Heart left ventricle (tissue), 16 donors: Measurements from ENCODE around the gene DEPP1. TPM values are rescaled to one million over a fixed set of nuclear protein-coding genes. Genes with fewer than 3 reads are reported as not detected.
A peak's percentile ranks its signal among the peaks of the same experiment; 100 is the strongest.

Source experiments
- ATAC-seq, 4 donors: fragments of 200-7000 bp; cut with Tn5 transposase; one replicate each; pipeline ENCODE4 v1.9.1; 2020 to 2022; ENCODE audit warnings: moderate library complexity in 4 of 4, mild to moderate bottlenecking in 3 of 4, moderate number of reproducible peaks in 1 of 4
- DNase-seq, 5 donors: peaks; one replicate each; pipeline ENCODE4 v3.0.0-alpha.2; 2020
- H3K27ac ChIP-seq, 12 donors: fragments of 200-600 bp; sonication (generic) in 4 of 12; one replicate each; pipeline versions ENCODE4 v1.5.0 to v1.8.0; 2016 to 2022; ENCODE audit warnings: mild to moderate bottlenecking in 2 of 12
- H3K27me3 ChIP-seq, 9 donors: fragments of 200-600 bp; sonication (generic) in 2 of 9; one replicate each; pipeline versions ENCODE4 v1.5.1 to v1.8.0; 2016 to 2022; ENCODE audit warnings: mild to moderate bottlenecking in 3 of 9
- H3K36me3 ChIP-seq, 9 donors: fragments of 200-600 bp; sonication (generic) in 2 of 9; one replicate each; pipeline versions ENCODE4 v1.5.0 to v1.8.0; 2018 to 2022; ENCODE audit warnings: mild to moderate bottlenecking in 2 of 9
- H3K4me1 ChIP-seq, 12 donors: fragments of 200-600 bp; sonication (generic) in 4 of 12; one replicate each; pipeline versions ENCODE4 v1.5.0 to v1.8.0; 2016 to 2022; ENCODE audit warnings: mild to moderate bottlenecking in 3 of 12
- H3K4me3 ChIP-seq, 12 donors: fragments of 200-600 bp; sonication (generic) in 4 of 12; one replicate each; pipeline versions ENCODE4 v1.5.0 to v1.8.0; 2017 to 2022; ENCODE audit warnings: mild to moderate bottlenecking in 9 of 12, moderate library complexity in 4 of 12
- H3K9me3 ChIP-seq, 12 donors: fragments of 200-600 bp; sonication (generic) in 4 of 12; one replicate each; pipeline versions ENCODE4 v1.5.0 to v1.8.0; 2016 to 2022; ENCODE audit warnings: mild to moderate bottlenecking in 1 of 12
- CTCF ChIP-seq, 12 donors: fragments of 200-600 bp; sonication (generic) in 4 of 12; IDR thresholded peaks; one replicate each; pipeline versions ENCODE4 v1.5.0 to v1.8.0; 2018 to 2022; ENCODE audit warnings: antibody characterized with exemption in 12 of 12, mild to moderate bottlenecking in 5 of 12
- POLR2A ChIP-seq, 2 donors: fragments of 450-650 bp; IDR thresholded peaks; one replicate each; pipeline ENCODE4 v1.6.1; 2017; ENCODE audit warnings: antibody characterized with exemption in 2 of 2, mild to moderate bottlenecking in 2 of 2, moderate library complexity in 2 of 2
- WGBS, 4 donors: extraction: QIAGEN DNeasy Blood & Tissue Kit in 2 of 4; methylation state at CpG; one replicate each; pipeline versions ENCODE4 v1.1.5 to v1.1.7; 2013 to 2018; 5-methylcytosine and 5-hydroxymethylcytosine counted together
- intact Hi-C, 10 donors: fragments of 100-400 bp; cut with DNase I; formaldehyde crosslinking; loops; one replicate each; pipeline versions ENCODE4 v1.11.1 to v1.14.2; 2022
- polyA plus RNA-seq, 2 donors: library from polyadenylated mRNA; stranded (reverse); fragments of 200-250 nt; gene quantifications; one replicate each; pipeline ENCODE4 v1.2.3, GENCODE V29; 2013
- total RNA-seq, 9 donors: library from RNA; depleted of rRNA in 2 of 9; stranded (reverse); fragments of >200 nt in 2 of 9; fragmentation: NEBNext Ultra II Directional in 3 of 9; extraction: Animal tissue kit (Norgen Biotek cat#: 25700) in 3 of 9; gene quantifications; one replicate each; pipeline versions ENCODE4 v1.1.0 to v1.2.4, GENCODE V29; 2016 to 2023
- donor health status: ischemic (EF 13 %, LVEDD 7.1; RV severe dilation, severe dysfunction).
- donor health status: healthy with polysubstance abuse.
- donor health status: DM: no; HTN: yes; CAD: no.
- donor health status: DM: no; HTN: no; CAD: no.
- donor health status: ischemic (EF 25% LVEDD 6.9; RV normal size, moderate dysfunction).
- donor health status: ischemic (EF 25% LVEDD 5.7; RV mildly dilated, moderate dysfunction).
- donor health status: healthy.
- donor health status: DM: yes; HTN: yes; CAD: no.
- donor health status: ischemic (EF 35%, LVEDD 5.7; RV mildly dilated, moderate dysfunction).
- donor health status: nonischemic (EF 11% LVEDD 7.7; RV severe dilation, severe dysfunction).
- donor health status: DM: yes; HTN: yes; CAD: no.
- donor health status: PGD.
- donor health status: ischemic (EF 29% LVEDD 5.4; RV normal size, mild dysfunction).
- donor health status: nonischemic (EF 23%, LVEDD 6.1; RV moderate dilation, normal function).

Gene DEPP1
- total and polyA plus RNA-seq, 11 donors = 11.0 to 76.5 (median 22.7) TPM

- intact Hi-C loops = loop anchor here in 7 of 10 donors (2.0 to 10.0 kb wide), 6 partner anchors 15 to 1299 kb away; partner anchors contain the start of gene RASSF4 (in 1 of the 7)
- no peaks in the 10 kb centered on the region for H3K9me3 ChIP-seq
- H3K27ac ChIP-seq = peak overlapping the region in 11 of 12 donors; percentile 78 to 97 (median 91)
- H3K36me3 ChIP-seq = peaks cover 0 to 67% (median 44%) of the 10 kb centered on the region in 9 donors
- no peaks in the 10 kb centered on the region for H3K27me3 ChIP-seq
- DNase-seq (peak in 1 of 5 donors; percentile 35), ATAC-seq (no peak)
- H3K4me1 ChIP-seq = peaks cover 6 to 92% (median 61%) of the 10 kb centered on the region in 12 donors
- TF ChIP-seq CTCF (IDR thresholded peaks at IDR 0.05) (no peak), POLR2A (IDR thresholded peaks at IDR 0.05) (no peak)
- WGBS, 4 donors = 58 to 75% (median 64%) methylated on average over 16 to 18 of the region's 18 CpGs
- peak overlapping the region in 1 of 12 donors; percentile 50 for H3K4me3 ChIP-seq
These were observed 5.1 kb downstream of the DEPP1 start for GRCh38 chr10:44973323-44974081.

- peak overlapping the region in 11 of 12 donors; percentile 14 to 97 (median 82) for H3K27ac ChIP-seq
- no peak for ATAC-seq
- TF ChIP-seq CTCF (IDR thresholded peaks at IDR 0.05) = no peak
- no peak for TF ChIP-seq POLR2A (IDR thresholded peaks at IDR 0.05)
- no peak overlapping the region for H3K4me3 ChIP-seq
- peaks cover 0 to 67% (median 44%) of the 10 kb centered on the region in 9 donors for H3K36me3 ChIP-seq
- H3K9me3 ChIP-seq = no peaks in the 10 kb centered on the region
- no peaks in the 10 kb centered on the region for H3K27me3 ChIP-seq
- intact Hi-C loops = loop anchor here in 4 of 10 donors (2.0 to 10.0 kb wide), 4 partner anchors 40 to 1298 kb away; no protein-coding TSS in a partner anchor
- peak in 1 of 5 donors; percentile 38 for DNase-seq
- 54 to 62% (median 58%) methylated on average over 6 of the region's 6 CpGs for WGBS, 4 donors
- peaks cover 6 to 92% (median 67%) of the 10 kb centered on the region in 12 donors for H3K4me1 ChIP-seq
These were observed 5.7 kb downstream of the DEPP1 start for GRCh38 chr10:44972874-44973306.

- TF ChIP-seq CTCF (IDR thresholded peaks at IDR 0.05) = no peak
- no peak for TF ChIP-seq POLR2A (IDR thresholded peaks at IDR 0.05)
- H3K36me3 ChIP-seq = peaks cover 0 to 60% (median 41%) of the 10 kb centered on the region in 9 donors
- DNase-seq (no peak), ATAC-seq (no peak)
- no peak overlapping the region for H3K4me3 ChIP-seq
- intact Hi-C loops = loop anchor here in 4 of 10 donors (2.0 to 10.0 kb wide), 4 partner anchors 39 to 1297 kb away; no protein-coding TSS in a partner anchor
- no peaks in the 10 kb centered on the region for H3K9me3 ChIP-seq
- H3K27ac ChIP-seq = peak overlapping the region in 8 of 12 donors; percentile 14 to 97 (median 86)
- WGBS, 4 donors = 95 to 96% (median 95%) methylated on average over 12 of the region's 12 CpGs
- peaks cover 10 to 92% (median 69%) of the 10 kb centered on the region in 12 donors for H3K4me1 ChIP-seq
- H3K27me3 ChIP-seq = no peaks in the 10 kb centered on the region
These were observed 6.5 kb downstream of the DEPP1 start for GRCh38 chr10:44971935-44972757.
